Activated CD4-positive, alpha-beta memory T cell treated with anti-CD3 and anti-CD28 coated beads for 36 hours (primary cell): ENCODE data around the gene ATG10. TPM values are rescaled to one million over a fixed set of nuclear protein-coding genes. Genes with fewer than 3 reads are reported as not detected.
"Not testable (repeated sequence)": the region's sequence is repeated elsewhere in the genome, so short reads cannot be mapped to it uniquely, and the experiment has no call there.

ENCODE experiments used
- CTCF ChIA-PET: fragments of 350-600 bp; sonication (Branson Sonifier 250); formaldehyde crosslinking; loops from one replicate; lab custom pipeline; 2021; ENCODE audit warnings: antibody characterized with exemption, inconsistent platforms; lab: Charles Lee
- POLR2A ChIA-PET: fragments of 350-600 bp; sonication (Branson Sonifier 250); formaldehyde crosslinking; loops from one replicate; lab custom pipeline; 2021; ENCODE audit warnings: antibody characterized with exemption; lab: Charles Lee
- DNase-seq: peaks from one replicate; pipeline ENCODE4 v3.0.0-alpha.2; 2020
- H3K27ac Mint-ChIP-seq: one replicate; pipeline ENCODE4 v1.8.0; 2021; ENCODE audit warnings: mixed read lengths
- H3K27me3 Mint-ChIP-seq: one replicate; pipeline ENCODE4 v1.8.0; 2021; ENCODE audit warnings: mixed read lengths
- H3K36me3 Mint-ChIP-seq: one replicate; pipeline ENCODE4 v1.8.0; 2021; ENCODE audit warnings: mixed read lengths
- H3K4me1 Mint-ChIP-seq: one replicate; pipeline ENCODE4 v1.8.0; 2021; ENCODE audit warnings: low read depth, mixed read lengths
- H3K4me3 Mint-ChIP-seq: one replicate; pipeline ENCODE4 v1.8.0; 2021; ENCODE audit warnings: mild to moderate bottlenecking, mixed read lengths
- H3K9me3 Mint-ChIP-seq: one replicate; pipeline ENCODE4 v1.8.0; 2021; ENCODE audit warnings: mixed read lengths
- intact Hi-C: fragments of 100-400 bp; cut with micrococcal nuclease; formaldehyde crosslinking; loops from one replicate; pipeline ENCODE4 v1.15.1; 2023
- total RNA-seq, 2 experiments: library from RNA; stranded (reverse); gene quantifications; one replicate each; pipeline ENCODE4 v1.2.3, GENCODE V29; 2021

ATG10 gene
- total RNA-seq, 2 experiments from 2014 or later: 8.5 to 9.7 TPM

DNA sequence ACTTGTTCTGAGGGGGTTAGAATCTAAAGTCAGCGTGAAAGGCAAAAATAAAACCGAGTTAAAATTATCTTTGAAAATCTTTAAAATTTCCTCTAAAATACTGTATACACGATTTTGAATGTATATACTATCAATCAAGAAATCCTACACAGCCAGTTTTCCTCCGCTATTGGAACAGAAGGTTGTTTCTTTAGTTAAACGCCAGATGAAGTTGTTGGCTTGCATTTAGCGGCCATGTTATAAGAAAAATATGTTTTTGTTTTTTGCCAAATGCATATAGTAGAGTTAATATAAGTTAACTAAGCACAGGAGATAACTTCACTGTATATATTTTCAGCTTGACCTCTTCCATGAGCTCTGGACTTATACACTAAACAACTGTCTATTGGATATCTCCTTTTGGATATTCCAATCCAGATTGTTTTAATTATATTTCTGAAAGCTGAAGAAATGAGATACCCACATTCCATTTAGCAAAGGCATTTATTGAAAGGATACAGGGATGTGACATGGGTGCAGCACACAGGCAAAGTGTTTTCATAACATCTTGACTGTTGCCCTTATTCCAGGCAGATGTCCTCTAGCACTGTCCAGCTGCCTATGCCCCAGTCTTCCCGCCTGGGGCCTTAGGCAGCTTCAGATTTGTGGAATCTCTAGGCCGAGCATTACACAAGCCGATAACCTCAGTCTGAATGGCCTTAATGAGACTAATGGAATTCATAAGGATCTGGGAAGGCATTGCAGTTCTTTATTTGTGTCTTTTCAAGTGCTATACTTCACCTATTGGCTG lies 10.0 kb upstream of the ATG10 start:
- no peak overlapping the region for H3K4me3 Mint-ChIP-seq
- intact Hi-C loops: no loop called here
- DNase-seq: no peak
- no peaks in the 10 kb centered on the region for H3K27me3 Mint-ChIP-seq
- H3K36me3 Mint-ChIP-seq: no peaks in the 10 kb centered on the region
- H3K27ac Mint-ChIP-seq: no peak overlapping the region
- no peaks in the 10 kb centered on the region for H3K4me1 Mint-ChIP-seq
- ChIA-PET CTCF (no interaction called here), POLR2A (no interaction called here)
- no peaks in the 10 kb centered on the region for H3K9me3 Mint-ChIP-seq

DNA sequence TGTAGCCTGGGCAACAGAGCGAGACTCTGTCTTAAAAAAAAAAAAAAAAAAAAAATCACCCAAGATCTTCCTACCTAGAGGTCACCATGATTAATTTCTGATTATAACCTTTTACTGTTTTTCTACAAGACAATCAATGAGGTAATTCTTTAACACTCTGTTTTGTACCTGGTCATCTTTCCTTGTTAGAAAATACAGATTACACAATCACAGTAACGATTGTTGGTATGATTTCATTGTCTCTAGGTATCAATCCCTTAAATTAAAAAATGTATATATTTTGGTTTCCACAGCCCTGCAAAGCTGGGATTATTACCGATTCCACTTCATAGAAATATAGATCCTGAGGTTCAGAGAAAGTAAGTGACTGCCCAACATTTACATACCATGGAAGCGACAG lies 8.3 kb upstream of the ATG10 start:
- no peak overlapping the region for H3K27ac Mint-ChIP-seq
- DNase-seq: no peak
- H3K9me3 Mint-ChIP-seq: no peaks in the 10 kb centered on the region
- intact Hi-C loops: no loop called here
- H3K4me1 Mint-ChIP-seq: no peaks in the 10 kb centered on the region
- no peak overlapping the region for H3K4me3 Mint-ChIP-seq
- no peaks in the 10 kb centered on the region for H3K27me3 Mint-ChIP-seq
- no peaks in the 10 kb centered on the region for H3K36me3 Mint-ChIP-seq
- ChIA-PET CTCF (no interaction called here), POLR2A (no interaction called here)

DNA sequence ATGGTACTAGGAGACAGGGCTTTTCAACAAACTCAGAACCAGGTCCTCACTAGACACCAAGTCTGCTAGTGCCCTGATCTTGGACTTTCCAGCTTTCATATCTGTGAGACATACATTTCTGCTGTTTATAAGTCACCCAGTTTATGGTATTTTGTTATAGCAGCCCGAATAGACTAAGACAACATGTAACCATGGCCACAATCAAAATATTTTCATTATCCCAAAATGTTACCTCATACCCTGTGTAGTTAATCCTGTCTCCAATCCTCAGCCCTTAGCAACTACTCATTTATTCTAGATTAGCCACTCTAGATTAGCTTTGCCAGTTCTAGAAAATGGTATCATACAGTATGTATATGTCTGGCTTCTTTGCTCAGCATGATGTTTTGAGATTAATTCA lies 6.3 kb upstream of the ATG10 start:
- H3K9me3 Mint-ChIP-seq: no peaks in the 10 kb centered on the region
- CTCF ChIA-PET: no interaction called here
- intact Hi-C loops: no loop called here
- H3K36me3 Mint-ChIP-seq: no peaks in the 10 kb centered on the region
- H3K4me1 Mint-ChIP-seq: no peaks in the 10 kb centered on the region
- POLR2A ChIA-PET: no interaction called here
- H3K4me3 Mint-ChIP-seq: no peak overlapping the region
- DNase-seq: no peak
- no peak overlapping the region for H3K27ac Mint-ChIP-seq
- H3K27me3 Mint-ChIP-seq: no peaks in the 10 kb centered on the region

DNA sequence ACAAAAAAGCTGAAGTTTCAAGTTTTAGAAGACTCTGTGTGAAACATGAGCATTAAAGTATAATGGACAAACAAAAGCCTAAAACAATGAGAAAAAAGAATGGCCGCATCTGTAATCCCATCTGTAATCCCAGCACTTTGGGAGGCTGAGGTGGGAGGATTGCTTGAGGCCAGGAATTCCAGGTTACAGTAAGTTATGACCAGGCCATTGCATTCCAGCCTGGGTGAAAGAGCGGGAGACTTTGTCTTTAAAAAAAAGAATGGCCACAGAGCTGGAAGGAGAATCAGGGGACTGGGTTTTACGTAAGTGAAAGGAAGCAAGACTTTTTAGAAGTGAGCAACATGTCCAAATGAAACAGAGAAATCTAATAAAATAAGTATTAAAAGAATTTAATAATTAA lies 2.6 kb upstream of the ATG10 start:
- Mint-ChIP-seq H3K4me3 (no peak overlapping the region), H3K27me3 (no peaks in the 10 kb centered on the region), H3K36me3 (no peaks in the 10 kb centered on the region), H3K9me3 (no peaks in the 10 kb centered on the region), H3K27ac (no peak overlapping the region), H3K4me1 (peaks cover 16% of the 10 kb centered on the region)
- ChIA-PET CTCF (no interaction called here), POLR2A (no interaction called here)
- intact Hi-C loops: no loop called here
- DNase-seq: no peak

DNA sequence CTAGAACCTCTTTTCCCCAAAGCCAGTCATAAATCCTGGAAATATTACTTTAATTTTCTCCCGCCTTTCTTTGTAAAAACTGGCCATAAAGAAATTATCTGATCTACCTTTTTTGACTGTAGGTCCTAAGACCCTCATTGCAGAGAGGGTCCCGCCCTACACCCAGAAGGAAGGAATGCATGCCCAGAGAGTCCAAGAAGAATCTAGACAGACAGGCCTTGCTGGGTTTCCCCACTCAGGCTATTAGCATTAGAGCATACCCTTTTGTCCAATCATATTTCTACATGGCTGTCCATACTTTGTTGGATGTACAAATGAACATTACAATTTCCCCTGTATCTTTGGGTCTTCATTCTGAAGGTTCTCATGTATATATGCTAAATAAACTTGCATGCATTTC lies 1.9 kb upstream of the ATG10 start:
- H3K4me3 Mint-ChIP-seq: no peak overlapping the region
- no peak overlapping the region for H3K27ac Mint-ChIP-seq

DNA sequence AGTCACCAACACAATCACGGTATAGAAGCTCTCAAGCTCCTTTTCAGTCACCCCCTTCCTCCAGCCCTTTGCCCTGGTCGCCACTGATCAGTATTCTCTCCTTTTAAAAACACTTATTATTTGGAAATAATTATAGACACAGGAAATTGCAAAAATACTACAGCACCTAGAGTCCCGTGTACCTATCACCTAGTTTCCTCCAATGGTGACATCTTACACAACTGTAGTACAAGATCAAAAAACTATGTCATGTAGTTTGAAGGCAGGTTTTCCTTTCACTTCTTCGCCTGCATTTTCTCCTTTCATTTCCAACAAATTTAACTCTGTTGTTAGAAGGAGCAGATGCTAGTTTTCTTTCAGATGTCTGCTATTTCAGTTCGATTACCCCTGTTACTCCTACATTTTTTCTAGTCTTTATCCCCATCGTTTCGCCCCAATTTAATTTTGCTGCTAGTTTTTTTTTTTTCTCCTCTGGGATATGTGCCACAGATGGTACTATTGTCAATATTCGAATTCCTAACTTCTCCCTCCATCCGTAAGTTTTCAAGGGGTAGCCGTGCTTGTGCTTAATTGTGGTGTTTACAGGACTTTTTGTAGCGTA lies 612 bp upstream of the ATG10 start:
- H3K4me3 Mint-ChIP-seq: peak overlapping the region; percentile 87
- peak overlapping the region; percentile 98 for H3K27ac Mint-ChIP-seq
- no peaks in the 10 kb centered on the region for H3K9me3 Mint-ChIP-seq
- POLR2A ChIA-PET: interaction anchor here (0.7 to 1.8 kb wide), 3 partner anchors 119 to 220 kb away, joined by 3 to 11 read pairs (median 4); partner anchors contain the start of gene SSBP2
- DNase-seq: peak; percentile 17
- intact Hi-C loops: loop anchor here (1.0 to 10.0 kb wide), 6 partner anchors 120 to 670 kb away; partner anchors contain the start of genes SSBP2 and ZCCHC9
- H3K4me1 Mint-ChIP-seq: peaks cover 20% of the 10 kb centered on the region
- no peaks in the 10 kb centered on the region for H3K36me3 Mint-ChIP-seq
- no peaks in the 10 kb centered on the region for H3K27me3 Mint-ChIP-seq
- CTCF ChIA-PET: interaction anchor here (0.8 kb wide), 1 partner anchor 120 kb away, joined by 3 read pairs; no protein-coding TSS in a partner anchor

More for the DNA sequence above, 1.9 kb upstream of the ATG10 start:
- peaks cover 20% of the 10 kb centered on the region for H3K4me1 Mint-ChIP-seq
- H3K27me3 Mint-ChIP-seq: no peaks in the 10 kb centered on the region
- CTCF ChIA-PET: no interaction called here
- DNase-seq: no peak
- POLR2A ChIA-PET: interaction anchor here (1.8 kb wide), 1 partner anchor 219 kb away, joined by 11 read pairs; the partner anchor contains the start of gene SSBP2
- H3K36me3 Mint-ChIP-seq: no peaks in the 10 kb centered on the region
- H3K9me3 Mint-ChIP-seq: no peaks in the 10 kb centered on the region
- intact Hi-C loops: loop anchor here (2.0 to 10.0 kb wide), 3 partner anchors 205 to 543 kb away; no protein-coding TSS in a partner anchor

DNA sequence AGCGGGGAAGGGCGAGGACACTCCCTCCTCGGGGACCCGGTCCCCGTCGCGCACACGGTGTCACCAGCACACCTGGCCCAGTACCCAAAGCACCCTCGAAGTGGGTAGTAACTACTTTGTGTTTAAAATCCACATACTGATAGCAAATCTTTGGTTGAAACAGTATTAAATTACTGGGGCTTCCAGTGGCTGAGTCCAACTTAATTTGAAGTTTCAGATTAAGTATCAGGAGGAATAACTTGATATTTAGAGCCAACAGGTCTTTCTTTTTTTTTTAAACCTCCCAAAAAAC lies 615 bp downstream of the ATG10 start:
- CTCF ChIA-PET: no interaction called here
- Mint-ChIP-seq H3K4me1 (peaks cover 20% of the 10 kb centered on the region), H3K9me3 (no peaks in the 10 kb centered on the region), H3K4me3 (peak overlapping the region; percentile 87), H3K27me3 (no peaks in the 10 kb centered on the region), H3K36me3 (peaks cover 7% of the 10 kb centered on the region), H3K27ac (peak overlapping the region; percentile 75)
- POLR2A ChIA-PET: interaction anchor here (1.0 kb wide), 1 partner anchor 222 kb away, joined by 4 read pairs; the partner anchor contains the start of gene SSBP2
- DNase-seq: no peak
- intact Hi-C loops: loop anchor here (1.0 to 10.0 kb wide), 3 partner anchors 306 to 545 kb away; partner anchors contain the start of gene RPS23

DNA sequence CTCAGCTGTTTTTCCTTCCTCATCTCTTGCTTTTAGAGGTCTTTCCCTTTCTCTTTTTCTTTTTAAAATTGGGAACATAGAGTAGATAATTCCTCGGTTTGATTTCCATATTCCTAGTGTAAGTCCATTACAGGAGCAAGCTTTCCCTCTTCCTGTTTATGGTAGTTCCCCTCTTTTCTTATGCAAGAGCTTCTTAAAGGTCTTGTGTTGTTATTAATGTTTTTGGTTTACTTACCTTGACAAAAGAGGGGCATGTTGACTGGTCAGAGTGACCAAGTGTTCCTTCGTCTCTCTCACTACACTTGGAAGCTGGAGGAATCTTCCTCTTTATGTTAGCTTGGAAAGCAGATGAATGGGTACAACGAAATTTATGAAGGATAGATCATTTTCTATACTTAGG lies 8.3 kb downstream of the ATG10 start:
- Mint-ChIP-seq H3K4me3 (no peak overlapping the region), H3K4me1 (no peaks in the 10 kb centered on the region), H3K9me3 (no peaks in the 10 kb centered on the region), H3K27ac (no peak overlapping the region), H3K36me3 (peaks cover 18% of the 10 kb centered on the region), H3K27me3 (no peaks in the 10 kb centered on the region)
- intact Hi-C loops: no loop called here
- DNase-seq: no peak
- ChIA-PET POLR2A (no interaction called here), CTCF (no interaction called here)

DNA sequence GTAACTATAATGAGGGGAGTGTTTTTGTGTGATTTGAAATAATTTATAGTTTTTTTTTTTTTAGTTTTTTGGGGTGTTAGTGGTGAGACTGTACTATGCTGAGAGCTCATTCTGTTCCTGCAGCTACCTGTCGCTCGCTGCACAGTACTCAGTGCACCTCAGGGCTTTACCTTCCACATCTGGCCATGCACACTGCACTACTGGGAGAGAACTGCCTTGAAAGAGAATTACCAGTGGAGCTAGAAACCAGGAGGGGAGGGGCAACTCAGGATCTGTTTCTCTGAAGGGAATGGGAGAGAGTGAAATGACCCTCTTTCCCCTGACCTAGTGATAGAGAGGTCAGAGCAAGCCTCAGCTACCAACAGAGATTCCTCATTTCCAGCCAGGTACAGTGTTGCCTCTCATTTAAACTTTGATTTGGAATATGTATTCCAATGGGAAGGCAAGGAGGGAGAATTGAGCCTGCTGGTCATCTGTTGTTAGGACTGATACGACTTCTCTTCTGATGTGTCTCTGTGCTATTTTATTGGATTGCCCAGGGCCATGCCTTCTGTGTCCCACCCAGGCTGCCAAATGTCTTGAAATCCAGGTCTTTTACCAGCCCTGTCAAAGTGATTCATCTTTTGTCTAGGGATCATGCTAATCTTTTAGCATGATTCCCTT lies 8.9 kb downstream of the ATG10 start:
- H3K36me3 Mint-ChIP-seq: peaks cover 20% of the 10 kb centered on the region

DNA sequence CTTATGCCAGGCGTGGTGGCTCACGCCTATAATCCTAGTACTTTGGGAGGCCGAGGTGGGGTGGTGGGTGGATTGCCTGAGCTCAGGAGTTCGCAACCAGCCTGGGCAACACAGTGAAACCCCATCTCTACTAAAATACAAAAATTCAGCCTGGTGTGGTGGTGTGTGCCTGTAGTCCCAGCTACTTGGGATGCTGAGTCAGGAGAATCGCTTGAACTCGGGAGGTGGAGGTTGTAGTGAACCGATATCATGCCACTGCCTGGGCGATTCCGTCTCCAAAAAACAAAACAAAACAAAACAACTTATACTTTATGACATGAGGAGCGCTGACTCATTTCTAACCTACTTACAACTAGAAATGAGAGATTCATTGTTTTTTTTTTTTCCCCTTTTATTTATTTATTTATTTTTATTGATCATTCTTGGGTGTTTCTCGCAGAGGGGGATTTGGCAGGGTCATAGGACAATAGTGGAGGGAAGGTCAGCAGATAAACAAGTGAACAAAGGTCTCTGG lies 10.4 kb downstream of the ATG10 start:
- H3K4me1 Mint-ChIP-seq, H3K9me3 Mint-ChIP-seq, CTCF ChIA-PET, POLR2A ChIA-PET, intact Hi-C loops, DNase-seq, H3K27ac Mint-ChIP-seq, H3K27me3 Mint-ChIP-seq, H3K4me3 Mint-ChIP-seq: not testable (repeated sequence)
- peaks cover 18% of the 10 kb centered on the region for H3K36me3 Mint-ChIP-seq

More for the DNA sequence above, 8.9 kb downstream of the ATG10 start:
- intact Hi-C loops: no loop called here
- H3K4me3 Mint-ChIP-seq: no peak overlapping the region
- no peaks in the 10 kb centered on the region for H3K27me3 Mint-ChIP-seq
- no peaks in the 10 kb centered on the region for H3K4me1 Mint-ChIP-seq
- CTCF ChIA-PET: no interaction called here
- POLR2A ChIA-PET: no interaction called here
- H3K27ac Mint-ChIP-seq: no peak overlapping the region
- DNase-seq: no peak
- H3K9me3 Mint-ChIP-seq: no peaks in the 10 kb centered on the region

DNA sequence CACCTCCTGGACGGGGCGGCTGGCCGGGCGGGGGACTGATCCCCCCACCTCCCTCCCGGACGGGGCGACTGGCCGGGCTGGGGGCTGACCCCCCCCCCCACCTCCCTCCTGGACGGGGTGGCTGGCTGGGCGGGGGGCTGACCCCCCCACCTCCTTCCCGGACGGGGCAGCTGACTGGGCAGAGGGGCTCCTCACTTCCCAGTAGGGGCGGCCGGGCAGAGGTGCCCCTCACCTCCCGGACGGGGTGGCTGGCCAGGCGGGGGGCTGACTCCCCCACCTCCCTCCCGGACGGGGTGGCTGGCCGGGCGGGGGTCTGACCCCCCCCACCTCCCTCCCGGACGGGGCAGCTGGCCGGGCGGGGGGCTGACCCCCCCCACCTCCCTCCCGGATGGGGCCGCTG lies 11.3 kb downstream of the ATG10 start:
- H3K4me1 Mint-ChIP-seq, DNase-seq, POLR2A ChIA-PET, intact Hi-C loops, H3K9me3 Mint-ChIP-seq, H3K27ac Mint-ChIP-seq, H3K4me3 Mint-ChIP-seq, H3K27me3 Mint-ChIP-seq, CTCF ChIA-PET: not testable (repeated sequence)
- peaks cover 15% of the 10 kb centered on the region for H3K36me3 Mint-ChIP-seq

DNA sequence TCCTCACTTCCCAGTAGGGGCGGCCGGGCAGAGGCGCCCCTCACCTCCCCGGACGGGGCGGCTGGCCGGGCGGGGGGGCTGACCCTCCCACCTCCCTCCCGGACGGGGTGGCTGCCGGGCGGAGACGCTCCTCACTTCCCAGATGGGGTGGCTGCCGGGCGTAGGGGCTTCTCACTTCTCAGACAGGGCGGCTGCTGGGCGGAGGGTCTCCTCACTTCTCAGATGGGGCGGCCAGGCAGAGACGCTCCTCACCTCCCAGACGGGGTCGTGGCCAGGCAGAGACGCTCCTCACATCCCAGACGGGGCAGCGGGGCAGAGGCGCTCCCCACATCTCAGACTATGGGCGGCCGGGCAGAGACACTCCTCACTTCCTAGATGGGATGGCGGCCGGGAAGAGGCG lies 11.7 kb downstream of the ATG10 start:
- H3K4me3 Mint-ChIP-seq, H3K4me1 Mint-ChIP-seq, H3K9me3 Mint-ChIP-seq, DNase-seq, POLR2A ChIA-PET, CTCF ChIA-PET, intact Hi-C loops, H3K27me3 Mint-ChIP-seq, H3K27ac Mint-ChIP-seq: not testable (repeated sequence)
- H3K36me3 Mint-ChIP-seq: peaks cover 15% of the 10 kb centered on the region
